ENCODE measurements around the gene BCL11B.

Gene BCL11B

DNA sequence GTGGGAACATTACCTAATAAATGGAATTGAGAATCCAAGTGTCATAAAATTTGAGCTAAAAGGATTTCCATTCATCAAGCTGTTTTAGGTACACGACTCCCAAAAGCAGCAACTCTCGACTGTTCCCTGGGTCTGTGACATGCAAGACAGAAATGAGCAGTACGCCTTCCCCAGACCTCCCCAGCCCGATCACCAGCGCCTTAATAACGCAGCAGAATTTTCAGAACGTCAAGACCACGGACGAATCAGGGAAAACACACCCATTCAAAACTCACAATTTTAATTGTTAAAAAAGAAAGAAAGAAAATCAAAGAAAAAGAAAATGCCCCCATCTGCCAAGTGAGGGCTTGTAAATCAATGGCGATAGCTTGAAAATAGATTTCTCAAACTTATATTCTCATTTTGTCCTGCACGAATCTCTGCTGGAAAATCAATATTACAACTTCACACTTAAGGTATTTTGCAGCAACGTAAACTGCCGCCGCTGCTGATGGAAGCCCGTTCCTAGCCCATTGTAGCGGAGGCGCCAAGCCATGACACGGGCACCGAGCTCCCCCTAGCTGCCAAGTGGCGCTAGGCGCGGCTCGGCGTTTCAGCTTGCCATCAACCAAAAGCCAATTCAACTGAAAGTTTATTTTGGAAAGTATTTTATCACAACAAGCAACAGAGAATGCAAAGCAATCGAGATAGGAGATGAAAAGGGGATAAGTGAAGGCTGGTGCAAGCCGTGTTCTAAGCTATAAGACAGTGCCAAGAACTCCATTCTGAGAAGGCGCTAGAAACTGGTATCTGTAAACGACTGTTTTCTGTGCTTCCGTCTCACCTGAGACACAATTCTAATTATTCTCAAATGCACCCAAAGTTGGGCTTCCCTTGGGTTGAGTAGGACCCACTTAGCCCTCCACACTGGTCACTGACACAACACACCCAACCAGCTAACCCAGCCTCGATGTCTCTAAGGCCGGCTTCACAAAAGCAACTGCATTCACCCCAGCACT lies 5.5 kb downstream of the BCL11B start:
- DNase-seq: peak; percentile 16

GRCh38 chr14:99265571-99265970 lies 6.4 kb downstream of the BCL11B start:
- no peak for DNase-seq

DNA sequence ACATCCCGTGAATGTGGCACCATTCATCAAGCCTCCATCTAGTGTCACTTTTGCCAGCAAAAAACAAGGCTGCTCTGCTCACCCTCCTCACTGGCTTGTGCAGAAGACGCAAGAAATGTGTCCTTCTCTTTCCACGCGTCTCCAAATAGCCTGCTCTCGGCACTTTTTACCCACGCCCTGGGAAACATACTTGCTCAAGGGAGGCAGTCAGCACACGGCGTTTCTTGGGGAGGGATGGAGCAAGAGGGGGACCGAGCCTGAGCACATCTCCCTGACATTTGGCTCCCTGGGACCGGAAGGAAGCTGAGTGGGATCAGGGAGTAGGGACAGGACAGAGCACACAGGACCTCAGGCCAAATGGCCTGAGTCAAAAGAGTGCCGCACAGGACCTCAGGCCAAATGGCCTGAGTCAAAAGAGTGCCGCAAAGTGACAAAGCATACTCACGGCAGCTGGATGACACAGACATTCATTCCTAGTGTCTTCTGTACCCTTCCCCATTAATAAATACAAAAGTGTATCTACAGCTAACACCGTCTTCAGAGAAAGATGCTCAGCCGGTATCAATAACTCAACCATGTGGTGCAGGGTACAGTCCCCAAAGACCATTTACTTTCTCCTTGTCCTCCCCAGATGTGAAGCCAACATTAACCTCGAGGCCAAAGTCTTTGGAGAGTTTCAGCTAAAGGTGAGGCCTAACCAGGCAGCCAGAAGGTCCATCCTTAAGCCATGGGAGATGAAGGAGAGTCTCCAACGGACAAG lies 7.1 kb downstream of the BCL11B start:
- DNase-seq: no peak

- no peak for DNase-seq
These were observed 8.2 kb downstream of the BCL11B start for GRCh38 chr14:99263564-99264330.

DNA sequence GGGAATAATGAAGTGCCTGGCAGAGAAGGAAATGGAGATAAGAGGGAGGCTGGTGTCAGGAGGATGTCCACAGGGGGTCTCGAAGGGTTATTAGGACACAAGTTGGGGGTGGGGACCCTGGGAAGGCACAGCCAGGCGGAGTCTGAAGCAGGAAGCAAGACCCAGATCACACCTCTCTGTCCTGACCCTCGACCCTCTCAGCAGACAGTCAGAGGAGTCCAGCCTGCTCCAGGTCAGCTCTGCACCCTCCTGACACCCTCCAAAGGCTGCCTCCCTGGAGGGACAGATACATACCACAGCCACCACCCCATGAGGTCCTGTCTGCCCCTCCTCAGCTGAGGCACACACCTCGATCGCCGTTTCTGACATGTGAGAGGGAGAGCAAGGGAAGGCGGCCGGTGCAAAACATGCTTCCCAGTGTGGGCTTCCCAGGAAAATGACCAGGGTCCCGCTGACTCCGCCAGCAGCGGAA lies 9.0 kb downstream of the BCL11B start:
- DNase-seq: no peak

DNA sequence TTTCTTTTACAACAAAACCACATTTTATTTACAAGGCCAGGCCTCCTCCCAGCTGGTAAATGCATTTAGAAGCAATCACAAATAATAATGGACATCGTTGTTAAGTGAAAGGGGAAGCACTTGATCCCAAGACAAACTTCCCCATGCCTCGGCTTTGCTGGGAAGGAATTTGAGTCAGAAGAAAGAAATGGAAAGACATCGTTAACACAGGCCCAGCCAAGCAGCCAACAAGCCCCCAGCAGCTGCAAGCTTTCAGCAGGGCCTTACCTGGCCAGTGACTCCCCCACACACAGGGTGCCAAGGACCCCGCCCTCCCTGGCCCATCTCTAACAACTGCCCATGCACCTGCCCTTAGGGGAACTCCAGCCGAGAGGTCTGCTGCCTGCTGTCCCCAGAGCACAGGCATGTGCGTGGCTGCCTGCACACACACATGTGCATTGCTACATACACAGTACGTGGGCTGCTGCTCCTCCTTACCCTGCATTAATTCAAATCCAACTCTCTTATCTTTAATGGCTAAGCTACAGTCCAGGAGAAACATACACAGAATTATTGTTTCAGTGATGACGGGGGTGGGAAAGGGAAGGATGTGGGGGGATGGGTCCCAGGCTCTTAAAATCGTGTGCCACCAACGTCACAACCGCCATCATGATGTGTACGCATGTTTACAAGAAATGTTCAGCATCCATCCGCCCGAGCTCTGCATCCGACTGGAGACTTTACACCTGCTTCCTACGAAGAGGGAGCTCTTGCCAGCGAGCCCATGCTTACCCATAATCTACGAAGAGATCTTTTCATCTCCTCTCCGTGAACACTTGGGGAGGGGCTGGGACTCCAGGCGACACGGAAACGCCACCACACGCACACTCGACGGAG lies 9.8 kb downstream of the BCL11B start:
- no peak for DNase-seq

DNA sequence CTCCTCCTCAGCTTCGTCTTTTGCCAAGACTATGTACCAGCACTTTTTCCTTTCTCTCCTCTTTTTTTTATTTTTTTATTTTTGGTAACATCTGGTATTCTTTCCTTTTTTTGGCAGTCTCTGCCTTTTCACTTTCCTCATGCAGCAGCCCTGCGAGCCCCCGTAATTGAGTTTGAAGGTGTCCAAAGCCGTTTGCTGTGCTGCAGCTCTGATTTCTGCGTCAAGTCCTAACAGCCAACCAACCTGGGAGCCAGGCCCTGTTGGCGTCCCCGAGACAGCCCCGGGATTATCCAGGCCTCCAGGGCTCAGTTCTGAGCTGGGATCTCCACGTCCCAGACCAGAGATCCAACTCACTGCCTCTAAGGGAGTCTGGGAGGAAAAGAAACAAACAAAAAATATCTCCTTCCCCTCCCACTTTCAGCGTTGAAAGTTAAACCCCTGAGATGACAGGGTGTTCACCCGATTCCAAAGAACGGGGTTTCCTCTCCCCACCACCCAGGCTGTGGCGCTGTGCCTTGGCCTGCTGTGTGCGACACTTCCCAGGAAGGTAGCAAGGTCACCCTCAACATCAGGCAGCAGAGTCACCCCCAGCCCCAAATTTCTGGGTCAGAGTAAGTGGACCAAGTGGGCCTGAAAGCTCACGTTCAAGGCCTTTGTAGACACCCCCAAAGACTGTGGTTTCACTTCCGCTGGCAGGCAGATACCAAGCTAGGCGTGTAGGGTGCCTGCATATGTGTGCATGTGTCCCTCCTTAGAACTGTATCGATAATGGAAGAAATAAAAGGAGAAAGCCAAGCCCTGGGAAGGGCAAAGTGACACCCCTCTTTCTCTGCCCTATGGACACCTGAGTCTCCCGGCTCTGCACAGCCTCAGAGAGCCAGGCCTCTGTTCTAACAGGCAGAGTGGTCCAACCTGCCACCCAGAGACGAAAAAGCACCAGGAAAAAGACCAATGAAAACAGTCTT lies 11.1 kb downstream of the BCL11B start:
- no peak for DNase-seq

DNA sequence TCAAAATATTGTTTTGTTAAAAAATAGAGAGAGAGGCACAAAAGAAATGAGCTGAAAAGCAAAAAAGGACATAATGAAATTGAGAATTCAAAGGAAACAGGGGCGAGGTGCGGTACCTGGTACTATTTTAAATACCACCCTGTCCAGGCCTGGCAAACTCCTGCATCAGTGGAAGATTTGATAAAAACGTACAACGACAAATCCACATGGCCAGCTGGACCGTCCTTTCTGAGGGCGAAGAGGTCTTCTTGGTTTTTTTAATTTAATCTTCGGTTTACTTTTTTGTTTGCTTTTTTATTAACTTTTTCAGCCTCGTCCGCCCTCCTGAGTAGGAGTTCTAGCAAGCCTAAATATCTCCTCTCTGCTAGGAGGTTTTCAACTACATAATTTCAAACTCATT lies 11.9 kb downstream of the BCL11B start:
- no peak for DNase-seq

- DNase-seq: no peak
These were observed 12.9 kb downstream of the BCL11B start for GRCh38 chr14:99258876-99259726.

GRCh38 chr14:99258341-99258861 lies 13.6 kb downstream of the BCL11B start:
- no peak for DNase-seq

DNA sequence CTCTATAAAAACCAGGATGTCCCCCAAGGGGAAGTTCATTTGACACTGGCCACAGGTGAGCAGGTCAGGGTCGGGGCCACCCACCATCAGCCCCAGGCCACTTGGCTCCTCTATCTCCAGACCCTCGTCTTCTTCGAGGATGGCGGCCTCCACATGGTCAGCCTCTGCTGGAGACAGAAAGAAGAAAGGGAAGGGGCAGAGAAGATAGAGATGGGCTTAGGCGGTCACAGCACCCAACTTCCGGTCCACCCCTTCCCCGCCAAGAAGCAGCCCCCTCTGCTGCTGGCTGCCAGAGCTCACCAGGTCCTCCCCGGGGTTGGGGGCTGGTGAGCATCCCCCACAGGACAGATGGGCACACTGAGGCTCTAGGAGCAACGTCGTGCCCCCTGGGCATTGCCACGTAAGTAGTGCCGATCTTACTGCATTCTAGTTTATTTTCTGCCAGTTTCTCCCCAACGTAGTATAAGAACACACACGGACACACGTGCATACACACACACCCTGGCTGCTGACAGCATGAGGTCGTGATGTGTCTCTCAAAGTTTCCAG lies 14.2 kb downstream of the BCL11B start:
- no peak for DNase-seq

DNA sequence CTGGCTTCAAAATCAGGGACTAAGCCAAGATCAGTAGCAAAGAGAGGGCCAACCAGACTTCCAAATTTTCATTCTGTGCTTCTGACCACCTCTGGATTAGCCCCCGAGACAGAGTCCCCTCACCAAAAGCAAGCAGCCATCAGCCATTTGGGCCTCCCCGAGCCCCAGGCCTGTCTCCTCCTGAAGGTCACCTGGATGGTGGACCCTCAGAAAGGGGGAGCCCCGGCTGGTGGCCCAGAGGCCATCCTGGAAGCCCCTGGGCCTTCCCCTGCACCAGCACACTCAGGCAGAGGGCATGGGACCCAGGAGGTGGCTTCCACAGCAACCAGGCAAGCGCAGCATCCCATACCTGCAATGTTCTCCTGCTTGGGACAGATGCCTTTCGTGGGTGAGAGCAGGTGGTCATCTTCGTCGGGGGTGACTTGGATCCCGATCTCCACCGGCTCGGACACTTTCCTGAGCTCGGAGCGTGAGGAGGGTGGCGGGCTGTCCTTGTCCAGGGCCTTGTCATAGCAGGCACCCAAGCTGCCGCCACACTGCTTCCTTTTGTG lies 14.8 kb downstream of the BCL11B start:
- DNase-seq: no peak

DNA sequence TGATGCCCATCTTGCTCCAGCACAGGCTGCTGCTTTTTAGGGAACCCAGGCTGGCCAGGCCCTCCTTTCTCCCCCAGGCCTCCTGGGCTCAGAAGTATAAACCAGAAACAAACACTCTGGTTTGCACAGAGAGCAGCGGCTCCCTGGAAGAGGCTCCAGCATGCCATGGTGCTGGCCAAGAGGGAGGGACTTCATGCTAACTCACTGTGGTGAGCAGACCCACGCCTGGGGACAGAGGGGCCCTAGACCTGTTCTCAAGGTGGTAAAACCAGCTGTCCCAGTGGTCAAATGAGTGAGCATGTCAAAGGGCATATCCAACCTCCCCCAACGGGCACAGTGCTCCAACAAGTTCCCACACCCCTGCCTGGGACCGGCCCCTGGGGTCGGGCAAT lies 15.5 kb downstream of the BCL11B start:
- DNase-seq: no peak

GRCh38 chr14:99255621-99256482 lies 16.1 kb downstream of the BCL11B start:
- DNase-seq: no peak

DNA sequence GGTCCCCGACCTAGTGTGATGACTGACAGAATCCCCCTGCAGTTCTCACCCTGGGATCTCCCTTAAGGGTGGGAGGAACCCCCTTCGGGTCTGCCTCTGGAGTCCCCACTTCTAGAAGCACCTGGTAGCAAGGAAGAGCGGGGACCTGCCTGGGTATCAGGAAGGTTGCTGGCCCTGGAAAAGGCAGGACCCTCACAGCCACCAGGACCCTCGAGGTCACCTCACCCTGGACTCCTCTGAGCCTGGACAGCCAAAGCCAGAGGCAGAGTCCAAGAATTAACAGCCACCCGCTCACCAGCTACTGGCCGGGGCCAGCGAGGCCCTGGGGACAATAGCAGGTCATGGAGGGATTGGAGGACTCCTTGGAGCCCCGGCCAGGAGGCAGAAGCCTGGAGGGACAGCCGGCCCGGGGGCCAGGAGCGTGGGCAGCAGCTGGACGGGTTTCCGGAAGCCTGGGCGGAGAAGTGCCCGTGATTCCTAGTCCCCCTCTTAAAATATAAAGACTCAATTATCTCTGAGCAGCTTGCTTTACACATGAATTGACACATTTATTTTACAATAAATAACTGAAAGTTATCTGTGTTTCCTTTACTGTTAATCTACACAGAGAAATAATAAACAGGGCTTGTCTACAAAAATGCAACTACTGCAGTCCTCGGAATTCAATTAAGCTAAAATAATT lies 17.5 kb downstream of the BCL11B start:
- DNase-seq: no peak

GRCh38 chr14:99253890-99254289 lies 18.1 kb downstream of the BCL11B start:
- no peak for DNase-seq

Measured in DMS 273 treated with DMSO at 0.1 percent for 48 hours (cell line).